Stimulated activated CD8-positive, alpha-beta memory T cell treated with anti-CD3 and anti-CD28 coated beads, Interleukin-7, amount 100 ng/mL, for 4 hours (primary cell): ENCODE data around the gene BCL11B.

Source experiments
- DNase-seq, 2 donors: peaks; one replicate each; pipeline ENCODE4 v3.0.0-alpha.2; 2020; ENCODE audit warnings: low read depth in 2 of 2

Gene BCL11B

GRCh38 chr14:99181804-99182520 lies 90.0 kb downstream of the BCL11B start:
- no peak for DNase-seq

- no peak for DNase-seq
These were observed 90.8 kb downstream of the BCL11B start for GRCh38 chr14:99181241-99181640.

- no peak for DNase-seq
These were observed 92.1 kb downstream of the BCL11B start for GRCh38 chr14:99179946-99180345.

GRCh38 chr14:99179506-99179905 lies 92.5 kb downstream of the BCL11B start:
- DNase-seq: no peak

- DNase-seq: no peak
These were observed 93.8 kb downstream of the BCL11B start for GRCh38 chr14:99177886-99178835.

GRCh38 chr14:99177046-99177655 lies 94.8 kb downstream of the BCL11B start:
- no peak for DNase-seq

- no peak for DNase-seq
These were observed 95.6 kb downstream of the BCL11B start for GRCh38 chr14:99176156-99176945.

GRCh38 chr14:99175331-99176155 lies 96.5 kb downstream of the BCL11B start:
- no peak for DNase-seq

GRCh38 chr14:99174770-99175319 lies 97.2 kb downstream of the BCL11B start:
- no peak for DNase-seq

- no peak for DNase-seq
These were observed 97.8 kb downstream of the BCL11B start for GRCh38 chr14:99174081-99174769.

- no peak for DNase-seq
These were observed 98.5 kb downstream of the BCL11B start for GRCh38 chr14:99173506-99173905.

GRCh38 chr14:99173086-99173485 lies 98.9 kb downstream of the BCL11B start:
- DNase-seq: no peak

- DNase-seq: no peak
These were observed 100.6 kb downstream of the BCL11B start for GRCh38 chr14:99171396-99171795.

- no peak for DNase-seq
These were observed 102.1 kb downstream of the BCL11B start for GRCh38 chr14:99169776-99170356.

GRCh38 chr14:99168330-99168729 lies 103.7 kb downstream of the BCL11B start:
- DNase-seq: no peak

- no peak for DNase-seq
These were observed 105.5 kb downstream of the BCL11B start for GRCh38 chr14:99166506-99166905.

GRCh38 chr14:99164712-99165111 lies 107.3 kb downstream of the BCL11B start:
- DNase-seq: no peak

- no peak for DNase-seq
These were observed 108.6 kb downstream of the BCL11B start for GRCh38 chr14:99163446-99163845.
